Heart left ventricle (tissue), 16 donors: ENCODE measurements around the gene HNF1A. TPM values are rescaled to one million over a fixed set of nuclear protein-coding genes. Genes with fewer than 3 reads are reported as not detected.

Source experiments
- ATAC-seq, 4 donors: fragments of 200-7000 bp; cut with Tn5 transposase; one replicate each; pipeline ENCODE4 v1.9.1; 2020 to 2022; ENCODE audit warnings: moderate library complexity in 4 of 4, mild to moderate bottlenecking in 3 of 4, moderate number of reproducible peaks in 1 of 4
- DNase-seq, 5 donors: peaks; one replicate each; pipeline ENCODE4 v3.0.0-alpha.2; 2020
- H3K27ac ChIP-seq, 12 donors: fragments of 200-600 bp; sonication (generic) in 4 of 12; one replicate each; pipeline versions ENCODE4 v1.5.0 to v1.8.0; 2016 to 2022; ENCODE audit warnings: mild to moderate bottlenecking in 2 of 12
- H3K27me3 ChIP-seq, 9 donors: fragments of 200-600 bp; sonication (generic) in 2 of 9; one replicate each; pipeline versions ENCODE4 v1.5.1 to v1.8.0; 2016 to 2022; ENCODE audit warnings: mild to moderate bottlenecking in 3 of 9
- H3K36me3 ChIP-seq, 9 donors: fragments of 200-600 bp; sonication (generic) in 2 of 9; one replicate each; pipeline versions ENCODE4 v1.5.0 to v1.8.0; 2018 to 2022; ENCODE audit warnings: mild to moderate bottlenecking in 2 of 9
- H3K4me1 ChIP-seq, 12 donors: fragments of 200-600 bp; sonication (generic) in 4 of 12; one replicate each; pipeline versions ENCODE4 v1.5.0 to v1.8.0; 2016 to 2022; ENCODE audit warnings: mild to moderate bottlenecking in 3 of 12
- H3K4me3 ChIP-seq, 12 donors: fragments of 200-600 bp; sonication (generic) in 4 of 12; one replicate each; pipeline versions ENCODE4 v1.5.0 to v1.8.0; 2017 to 2022; ENCODE audit warnings: mild to moderate bottlenecking in 9 of 12, moderate library complexity in 4 of 12
- H3K9me3 ChIP-seq, 12 donors: fragments of 200-600 bp; sonication (generic) in 4 of 12; one replicate each; pipeline versions ENCODE4 v1.5.0 to v1.8.0; 2016 to 2022; ENCODE audit warnings: mild to moderate bottlenecking in 1 of 12
- POLR2A ChIP-seq, 2 donors: fragments of 450-650 bp; IDR thresholded peaks; one replicate each; pipeline ENCODE4 v1.6.1; 2017; ENCODE audit warnings: antibody characterized with exemption in 2 of 2, mild to moderate bottlenecking in 2 of 2, moderate library complexity in 2 of 2
- WGBS, 4 donors: extraction: QIAGEN DNeasy Blood & Tissue Kit in 2 of 4; methylation state at CpG; one replicate each; pipeline versions ENCODE4 v1.1.5 to v1.1.7; 2013 to 2018; 5-methylcytosine and 5-hydroxymethylcytosine counted together
- intact Hi-C, 10 donors: fragments of 100-400 bp; cut with DNase I; formaldehyde crosslinking; loops; one replicate each; pipeline versions ENCODE4 v1.11.1 to v1.14.2; 2022
- polyA plus RNA-seq, 2 donors: library from polyadenylated mRNA; stranded (reverse); fragments of 200-250 nt; gene quantifications; one replicate each; pipeline ENCODE4 v1.2.3, GENCODE V29; 2013
- total RNA-seq, 9 donors: library from RNA; depleted of rRNA in 2 of 9; stranded (reverse); fragments of >200 nt in 2 of 9; fragmentation: NEBNext Ultra II Directional in 3 of 9; extraction: Animal tissue kit (Norgen Biotek cat#: 25700) in 3 of 9; gene quantifications; one replicate each; pipeline versions ENCODE4 v1.1.0 to v1.2.4, GENCODE V29; 2016 to 2023
- TF ChIP-seq, protein P1 (sequence below), 12 donors: fragments of 200-600 bp; sonication (generic) in 4 of 12; IDR thresholded peaks; one replicate each; pipeline versions ENCODE4 v1.5.0 to v1.8.0; 2018 to 2022; ENCODE audit warnings: antibody characterized with exemption in 12 of 12, mild to moderate bottlenecking in 5 of 12
- donor health status: ischemic (EF 13 %, LVEDD 7.1; RV severe dilation, severe dysfunction).
- donor health status: healthy with polysubstance abuse.
- donor health status: DM: no; HTN: yes; CAD: no.
- donor health status: DM: no; HTN: no; CAD: no.
- donor health status: ischemic (EF 25% LVEDD 6.9; RV normal size, moderate dysfunction).
- donor health status: ischemic (EF 25% LVEDD 5.7; RV mildly dilated, moderate dysfunction).
- donor health status: healthy.
- donor health status: DM: yes; HTN: yes; CAD: no.
- donor health status: ischemic (EF 35%, LVEDD 5.7; RV mildly dilated, moderate dysfunction).
- donor health status: nonischemic (EF 11% LVEDD 7.7; RV severe dilation, severe dysfunction).
- donor health status: DM: yes; HTN: yes; CAD: no.
- donor health status: PGD.
- donor health status: ischemic (EF 29% LVEDD 5.4; RV normal size, mild dysfunction).
- donor health status: nonischemic (EF 23%, LVEDD 6.1; RV moderate dilation, normal function).

The HNF1A gene
- total and polyA plus RNA-seq, 11 donors: 0.03 TPM; not detected in 10

DNA sequence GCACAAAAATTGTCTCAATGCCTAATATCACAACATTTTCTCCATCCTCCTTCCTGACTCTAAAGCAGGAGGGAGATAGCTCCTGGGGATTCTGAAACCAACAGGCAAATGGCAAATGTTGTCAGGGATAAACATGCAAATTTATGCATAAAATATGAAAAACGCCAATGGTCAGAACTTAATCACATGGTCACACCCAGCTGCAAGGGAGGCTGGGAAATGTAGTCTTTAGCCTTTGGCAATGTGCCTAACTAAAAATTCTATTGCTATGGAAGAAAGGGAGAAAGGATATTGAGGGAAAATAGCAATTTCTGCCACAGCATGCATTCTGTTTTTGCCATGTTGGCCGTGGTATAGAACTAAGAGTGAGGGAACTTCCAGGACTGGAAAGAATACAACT lies 72.4 kb downstream of the HNF1A start:
- no peaks in the 10 kb centered on the region for H3K27me3 ChIP-seq
- H3K4me3 ChIP-seq: no peak overlapping the region
- H3K27ac ChIP-seq: no peak overlapping the region
- no peaks in the 10 kb centered on the region for H3K9me3 ChIP-seq
- H3K36me3 ChIP-seq: no peaks in the 10 kb centered on the region
- ATAC-seq (no peak), DNase-seq (no peak)
- intact Hi-C loops: no loop called here
- peaks cover 0 to 6% (median 0%) of the 10 kb centered on the region in 12 donors for H3K4me1 ChIP-seq
- TF ChIP-seq POLR2A (IDR thresholded peaks at IDR 0.05): no peak
- TF ChIP-seq, protein P1, sequence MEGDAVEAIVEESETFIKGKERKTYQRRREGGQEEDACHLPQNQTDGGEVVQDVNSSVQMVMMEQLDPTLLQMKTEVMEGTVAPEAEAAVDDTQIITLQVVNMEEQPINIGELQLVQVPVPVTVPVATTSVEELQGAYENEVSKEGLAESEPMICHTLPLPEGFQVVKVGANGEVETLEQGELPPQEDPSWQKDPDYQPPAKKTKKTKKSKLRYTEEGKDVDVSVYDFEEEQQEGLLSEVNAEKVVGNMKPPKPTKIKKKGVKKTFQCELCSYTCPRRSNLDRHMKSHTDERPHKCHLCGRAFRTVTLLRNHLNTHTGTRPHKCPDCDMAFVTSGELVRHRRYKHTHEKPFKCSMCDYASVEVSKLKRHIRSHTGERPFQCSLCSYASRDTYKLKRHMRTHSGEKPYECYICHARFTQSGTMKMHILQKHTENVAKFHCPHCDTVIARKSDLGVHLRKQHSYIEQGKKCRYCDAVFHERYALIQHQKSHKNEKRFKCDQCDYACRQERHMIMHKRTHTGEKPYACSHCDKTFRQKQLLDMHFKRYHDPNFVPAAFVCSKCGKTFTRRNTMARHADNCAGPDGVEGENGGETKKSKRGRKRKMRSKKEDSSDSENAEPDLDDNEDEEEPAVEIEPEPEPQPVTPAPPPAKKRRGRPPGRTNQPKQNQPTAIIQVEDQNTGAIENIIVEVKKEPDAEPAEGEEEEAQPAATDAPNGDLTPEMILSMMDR (IDR thresholded peaks at IDR 0.05): no peak
- 51 to 73% (median 71%) methylated on average over 2 of the region's 2 CpGs for WGBS, 4 donors

Other genes with a start within 250 kb of the HNF1A start
- gene SPPL3, start 74.2 kb upstream of the HNF1A start, total RNA-seq: 10 to 100 TPM; 16.1 to 48.2 (median 27.0) TPM
- 10 to 100 TPM in 1 of 2 donors, 1 to 10 TPM in 1; 8.2 to 16.6 TPM for gene SPPL3, start 74.2 kb upstream of the HNF1A start, polyA plus RNA-seq
- gene C12orf43, start 37.9 kb downstream of the HNF1A start, total RNA-seq: 10 to 100 TPM in 3 of 9 donors, 1 to 10 TPM in 6; 7.2 to 16.0 (median 9.2) TPM
- gene C12orf43, start 37.9 kb downstream of the HNF1A start, polyA plus RNA-seq: 10 to 100 TPM in 1 of 2 donors, 1 to 10 TPM in 1; 5.9 to 16.3 TPM
- 1 to 10 TPM in 2 of 9 donors, under 1 TPM in 6, not detected in 1; 0.32 to 5.0 (median 0.61) TPM for gene OASL, start 60.7 kb downstream of the HNF1A start, total RNA-seq
- gene OASL, start 60.7 kb downstream of the HNF1A start, polyA plus RNA-seq: under 1 TPM; 0.42 to 0.57 TPM
- 10 to 100 TPM in 1 of 9 donors, 1 to 10 TPM in 7, under 1 TPM in 1; 0.58 to 12.0 (median 1.8) TPM for gene P2RX7, start 154.3 kb downstream of the HNF1A start, total RNA-seq
- 1 to 10 TPM in 1 of 2 donors, under 1 TPM in 1; 0.39 to 1.4 TPM for gene P2RX7, start 154.3 kb downstream of the HNF1A start, polyA plus RNA-seq
- 10 to 100 TPM in 4 of 9 donors, 1 to 10 TPM in 5; 3.2 to 27.4 (median 7.7) TPM for gene P2RX4, start 231.6 kb downstream of the HNF1A start, total RNA-seq
- 1 to 10 TPM; 4.0 to 5.3 TPM for gene P2RX4, start 231.6 kb downstream of the HNF1A start, polyA plus RNA-seq